Neural crest cell (in vitro differentiated cells): ENCODE data around the gene MPZL1. TPM values are rescaled to one million over a fixed set of nuclear protein-coding genes. Genes with fewer than 3 reads are reported as not detected.

Source experiments
- DNase-seq: peaks from one replicate; pipeline ENCODE4 v3.0.0; 2021; ENCODE audit warnings: low read depth, mixed read lengths, low spot score
- H3K27ac Mint-ChIP-seq: one replicate; pipeline ENCODE4 v1.8.0; 2021; ENCODE audit warnings: mild to moderate bottlenecking, mixed read lengths; ENCODE audit not compliant: unreplicated experiment
- H3K27me3 Mint-ChIP-seq: 2 replicates; pipeline ENCODE4 v1.8.0; 2021; ENCODE audit warnings: low read depth, mild to moderate bottlenecking, mixed read lengths
- H3K36me3 Mint-ChIP-seq: 2 replicates; pipeline ENCODE4 v1.8.0; 2021; ENCODE audit warnings: low read depth, mild to moderate bottlenecking, mixed read lengths
- H3K4me1 Mint-ChIP-seq: 2 replicates; pipeline ENCODE4 v1.8.0; 2021; ENCODE audit warnings: mixed read lengths
- H3K4me3 Mint-ChIP-seq: one replicate; pipeline ENCODE4 v1.8.0; 2021; ENCODE audit warnings: mild to moderate bottlenecking, mixed read lengths
- H3K9me3 Mint-ChIP-seq: 2 replicates; pipeline ENCODE4 v1.8.0; 2021; ENCODE audit warnings: mixed read lengths
- total RNA-seq: library from RNA; stranded (reverse); gene quantifications from 2 replicates; pipeline ENCODE4 v1.2.1, GENCODE V29; 2021
- TF ChIP-seq, protein P1 (sequence below): fragments of 200-600 bp; sonication (generic); conservative IDR thresholded peaks from 2 replicates; pipeline ENCODE4 v1.5.0; 2021; ENCODE audit warnings: antibody characterized with exemption, mild to moderate bottlenecking

The MPZL1 gene
- total RNA-seq, 1 donor from 2014 or later: 114 TPM

GRCh38 chr1:167703557-167703956 is 18.2 kb upstream of the MPZL1 start:
- Mint-ChIP-seq H3K27me3 (peaks cover 8% of the 10 kb centered on the region), H3K36me3 (no peaks in the 10 kb centered on the region), H3K9me3 (no peaks in the 10 kb centered on the region), H3K4me3 (no peak overlapping the region), H3K4me1 (peaks cover 12% of the 10 kb centered on the region), H3K27ac (no peak overlapping the region)
- TF ChIP-seq, protein P1, sequence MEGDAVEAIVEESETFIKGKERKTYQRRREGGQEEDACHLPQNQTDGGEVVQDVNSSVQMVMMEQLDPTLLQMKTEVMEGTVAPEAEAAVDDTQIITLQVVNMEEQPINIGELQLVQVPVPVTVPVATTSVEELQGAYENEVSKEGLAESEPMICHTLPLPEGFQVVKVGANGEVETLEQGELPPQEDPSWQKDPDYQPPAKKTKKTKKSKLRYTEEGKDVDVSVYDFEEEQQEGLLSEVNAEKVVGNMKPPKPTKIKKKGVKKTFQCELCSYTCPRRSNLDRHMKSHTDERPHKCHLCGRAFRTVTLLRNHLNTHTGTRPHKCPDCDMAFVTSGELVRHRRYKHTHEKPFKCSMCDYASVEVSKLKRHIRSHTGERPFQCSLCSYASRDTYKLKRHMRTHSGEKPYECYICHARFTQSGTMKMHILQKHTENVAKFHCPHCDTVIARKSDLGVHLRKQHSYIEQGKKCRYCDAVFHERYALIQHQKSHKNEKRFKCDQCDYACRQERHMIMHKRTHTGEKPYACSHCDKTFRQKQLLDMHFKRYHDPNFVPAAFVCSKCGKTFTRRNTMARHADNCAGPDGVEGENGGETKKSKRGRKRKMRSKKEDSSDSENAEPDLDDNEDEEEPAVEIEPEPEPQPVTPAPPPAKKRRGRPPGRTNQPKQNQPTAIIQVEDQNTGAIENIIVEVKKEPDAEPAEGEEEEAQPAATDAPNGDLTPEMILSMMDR: no peak
- DNase-seq: no peak

DNA sequence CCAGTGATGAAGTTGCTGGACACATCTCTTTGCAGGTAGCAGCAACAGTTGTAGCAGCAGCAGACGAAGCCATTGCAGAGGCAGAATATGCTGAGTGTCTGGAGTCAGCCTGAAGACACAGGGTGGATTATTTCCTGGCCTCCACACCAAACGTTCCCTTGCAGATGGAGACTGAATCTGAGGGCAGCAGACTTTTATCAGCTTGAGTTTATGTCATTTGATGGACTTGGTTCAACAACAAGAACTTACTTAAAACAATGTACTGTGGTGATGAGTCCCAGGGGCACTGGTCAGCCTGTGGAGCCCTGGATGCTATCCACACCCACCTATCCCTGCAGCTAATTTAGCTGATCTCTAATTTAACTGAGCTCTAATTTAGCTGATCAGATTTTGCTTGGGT is 17.1 kb upstream of the MPZL1 start:
- Mint-ChIP-seq H3K27ac (no peak overlapping the region), H3K27me3 (peaks cover 8% of the 10 kb centered on the region), H3K4me3 (no peak overlapping the region), H3K4me1 (peaks cover 17% of the 10 kb centered on the region), H3K9me3 (no peaks in the 10 kb centered on the region), H3K36me3 (no peaks in the 10 kb centered on the region)
- DNase-seq: no peak
- TF ChIP-seq, protein P1: no peak

- Mint-ChIP-seq H3K9me3 (no peaks in the 10 kb centered on the region), H3K4me3 (no peak overlapping the region), H3K27me3 (peaks cover 8% of the 10 kb centered on the region), H3K36me3 (no peaks in the 10 kb centered on the region), H3K4me1 (peaks cover 17% of the 10 kb centered on the region), H3K27ac (no peak overlapping the region)
- TF ChIP-seq, protein P1: no peak
- DNase-seq: no peak
These were observed 16.5 kb upstream of the MPZL1 start for GRCh38 chr1:167705250-167705649.

- no peaks in the 10 kb centered on the region for H3K9me3 Mint-ChIP-seq
- H3K27ac Mint-ChIP-seq: no peak overlapping the region
- peaks cover 17% of the 10 kb centered on the region for H3K4me1 Mint-ChIP-seq
- peaks cover 9% of the 10 kb centered on the region for H3K27me3 Mint-ChIP-seq
- no peak for DNase-seq
- TF ChIP-seq, protein P1: no peak
- H3K4me3 Mint-ChIP-seq: no peak overlapping the region
- no peaks in the 10 kb centered on the region for H3K36me3 Mint-ChIP-seq
These were observed 15.4 kb upstream of the MPZL1 start for GRCh38 chr1:167706363-167706762.

- TF ChIP-seq, protein P1: no peak
- no peak overlapping the region for H3K27ac Mint-ChIP-seq
- H3K36me3 Mint-ChIP-seq: no peaks in the 10 kb centered on the region
- no peak for DNase-seq
- peaks cover 11% of the 10 kb centered on the region for H3K27me3 Mint-ChIP-seq
- no peaks in the 10 kb centered on the region for H3K9me3 Mint-ChIP-seq
- peaks cover 17% of the 10 kb centered on the region for H3K4me1 Mint-ChIP-seq
- H3K4me3 Mint-ChIP-seq: no peak overlapping the region
These were observed 14.6 kb upstream of the MPZL1 start for GRCh38 chr1:167706931-167707877.
